GM19468 (cell line): ENCODE data around the gene NLRX1.
A peak's percentile ranks its signal among the peaks of the same experiment; 100 is the strongest.
"Not testable (repeated sequence)": the region's sequence is repeated elsewhere in the genome, so short reads cannot be mapped to it uniquely, and the experiment has no call there.

Experiments
- ATAC-seq: cut with Tn5 transposase; IDR thresholded peaks from one replicate; pipeline ENCODE4 v1.9.1; 2021; ENCODE audit warnings: mild to moderate bottlenecking, moderate library complexity, moderate number of reproducible peaks; ENCODE audit not compliant: unreplicated experiment; ENCODE audit errors: extremely low read depth

Gene NLRX1, protein sequence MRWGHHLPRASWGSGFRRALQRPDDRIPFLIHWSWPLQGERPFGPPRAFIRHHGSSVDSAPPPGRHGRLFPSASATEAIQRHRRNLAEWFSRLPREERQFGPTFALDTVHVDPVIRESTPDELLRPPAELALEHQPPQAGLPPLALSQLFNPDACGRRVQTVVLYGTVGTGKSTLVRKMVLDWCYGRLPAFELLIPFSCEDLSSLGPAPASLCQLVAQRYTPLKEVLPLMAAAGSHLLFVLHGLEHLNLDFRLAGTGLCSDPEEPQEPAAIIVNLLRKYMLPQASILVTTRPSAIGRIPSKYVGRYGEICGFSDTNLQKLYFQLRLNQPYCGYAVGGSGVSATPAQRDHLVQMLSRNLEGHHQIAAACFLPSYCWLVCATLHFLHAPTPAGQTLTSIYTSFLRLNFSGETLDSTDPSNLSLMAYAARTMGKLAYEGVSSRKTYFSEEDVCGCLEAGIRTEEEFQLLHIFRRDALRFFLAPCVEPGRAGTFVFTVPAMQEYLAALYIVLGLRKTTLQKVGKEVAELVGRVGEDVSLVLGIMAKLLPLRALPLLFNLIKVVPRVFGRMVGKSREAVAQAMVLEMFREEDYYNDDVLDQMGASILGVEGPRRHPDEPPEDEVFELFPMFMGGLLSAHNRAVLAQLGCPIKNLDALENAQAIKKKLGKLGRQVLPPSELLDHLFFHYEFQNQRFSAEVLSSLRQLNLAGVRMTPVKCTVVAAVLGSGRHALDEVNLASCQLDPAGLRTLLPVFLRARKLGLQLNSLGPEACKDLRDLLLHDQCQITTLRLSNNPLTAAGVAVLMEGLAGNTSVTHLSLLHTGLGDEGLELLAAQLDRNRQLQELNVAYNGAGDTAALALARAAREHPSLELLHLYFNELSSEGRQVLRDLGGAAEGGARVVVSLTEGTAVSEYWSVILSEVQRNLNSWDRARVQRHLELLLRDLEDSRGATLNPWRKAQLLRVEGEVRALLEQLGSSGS

DNA sequence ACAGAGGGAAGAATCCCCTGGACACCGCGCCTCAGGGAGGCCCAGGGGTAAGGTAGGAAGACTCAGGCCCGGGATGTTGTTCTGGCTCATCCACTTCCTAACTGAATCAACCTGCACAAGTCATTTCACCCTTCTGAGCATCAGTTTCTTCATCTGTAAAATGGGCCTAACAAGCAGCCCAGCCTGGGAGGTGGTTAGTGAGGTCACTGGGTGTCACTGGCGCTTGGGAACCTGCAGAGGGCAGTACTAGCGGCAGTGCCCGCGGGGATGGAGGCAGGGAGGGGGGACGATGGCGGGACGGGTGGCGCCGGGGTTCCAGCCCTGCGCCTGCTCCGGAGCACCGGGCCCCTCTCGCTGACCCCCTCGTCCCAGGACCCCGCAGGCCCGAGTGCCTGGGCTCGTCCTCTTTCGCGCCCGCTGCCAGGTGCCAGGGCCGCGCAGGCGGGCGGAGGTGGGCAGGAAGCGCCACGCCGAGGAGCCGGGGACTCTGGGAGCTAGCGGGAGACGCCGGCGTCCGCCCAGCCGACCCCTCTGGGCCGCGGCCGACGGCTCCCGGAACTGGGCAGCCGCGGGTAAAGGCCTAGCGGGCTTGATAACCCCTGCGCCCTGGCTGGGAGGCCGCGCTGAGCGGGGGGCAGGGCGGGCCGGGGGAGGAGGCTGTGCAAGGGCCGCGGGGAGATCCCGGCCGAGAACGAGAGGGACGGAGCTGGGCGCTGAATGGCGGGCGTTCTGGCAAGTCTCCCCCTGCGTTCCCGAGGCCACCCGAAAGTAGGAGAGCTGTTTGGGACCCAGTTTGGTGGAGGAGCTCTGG, at the start of gene NLRX1:
Gene NLRX1, plus strand, starts transcription at position 255 of the 811 bp plus-strand sequence. CDS start 2,679 bp downstream, outside the sequence.
- peak; percentile 73 for ATAC-seq

DNA sequence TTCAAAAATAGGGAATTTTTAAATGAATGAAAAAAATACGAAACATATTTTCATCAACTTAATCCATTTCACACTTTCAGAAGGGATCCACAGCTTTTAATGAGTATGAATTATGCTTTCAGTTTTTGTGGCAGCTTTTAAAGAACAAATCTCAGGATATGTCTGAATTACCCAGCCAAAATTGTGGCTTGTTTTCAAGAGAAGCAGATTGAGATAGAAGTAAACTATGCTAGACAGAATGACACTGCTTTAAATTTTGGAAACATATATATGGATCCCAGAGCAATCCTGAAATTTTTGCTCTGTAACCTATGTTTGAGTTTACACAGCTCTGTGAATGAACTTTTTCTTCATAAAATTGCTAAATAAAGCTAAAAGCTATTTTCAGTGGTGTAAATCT, 49.6 kb upstream of the NLRX1 start:
- no peak for ATAC-seq

DNA sequence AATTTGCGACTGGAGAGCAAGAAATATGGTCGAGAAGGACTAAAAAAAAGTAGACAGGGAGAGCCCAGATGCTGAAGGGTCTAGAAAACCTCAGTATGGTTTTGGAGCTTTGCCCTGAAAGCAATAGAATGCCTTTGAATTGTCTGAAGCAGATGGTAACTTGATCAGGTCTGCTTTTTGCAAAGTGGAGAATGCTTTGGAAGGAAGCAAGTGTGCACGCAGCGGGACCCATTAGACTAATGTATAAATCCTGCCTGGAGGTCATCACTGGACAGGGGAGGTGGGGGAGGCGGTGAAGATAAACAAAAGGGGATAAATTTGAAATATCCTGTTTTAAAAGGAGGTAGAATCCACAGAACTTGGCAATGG, 47.9 kb upstream of the NLRX1 start:
- no peak for ATAC-seq

DNA sequence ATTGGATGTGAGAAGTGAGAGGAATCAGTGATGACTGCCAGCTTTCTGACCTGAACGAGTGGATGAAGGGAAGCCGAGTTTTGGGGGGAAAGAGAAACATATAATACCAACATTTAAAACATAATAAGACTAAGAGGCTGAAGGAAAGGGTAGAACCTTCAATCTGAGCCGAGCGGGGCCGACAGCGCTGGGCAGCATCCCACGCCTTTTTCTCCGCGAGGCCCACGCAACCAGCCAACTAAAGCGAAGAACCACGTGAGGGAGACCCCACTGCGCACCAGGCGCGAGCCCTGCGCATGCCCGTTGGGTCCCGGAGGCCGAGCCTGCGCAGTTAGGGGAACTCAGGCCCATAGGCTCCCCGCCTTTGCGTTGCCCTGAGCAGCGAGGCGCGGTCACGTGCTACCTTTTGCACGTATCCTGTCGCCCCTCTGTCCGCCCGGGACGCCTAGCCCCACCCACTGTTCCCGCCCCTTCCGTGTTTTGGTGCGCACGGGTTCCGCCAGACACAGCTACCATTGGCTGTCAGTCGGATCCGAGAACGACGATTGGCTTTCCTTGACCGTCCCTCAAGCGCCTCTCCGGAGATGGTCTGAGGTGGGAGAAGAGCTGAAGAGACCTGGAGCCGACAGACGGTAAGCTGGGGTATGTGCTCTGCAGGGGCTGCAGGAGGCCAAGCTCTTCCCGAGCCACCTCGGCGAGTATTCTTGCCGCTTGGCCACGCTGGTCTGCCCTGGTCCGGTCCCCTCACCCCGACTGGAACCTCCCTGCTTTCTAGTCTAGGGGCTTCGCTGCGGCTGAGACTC, 47.3 kb upstream of the NLRX1 start, which contains the start of gene HINFP:
Gene HINFP, plus strand, starts transcription at position 573 of the 803 bp plus-strand sequence. CDS start 5,365 bp downstream, outside the sequence.
- ATAC-seq, result peak; percentile 93

GRCh38 chr11:119121811-119122124, 46.8 kb upstream of the NLRX1 start:
- no peak for ATAC-seq

GRCh38 chr11:119125821-119126220, 42.7 kb upstream of the NLRX1 start:
- no peak for ATAC-seq

- ATAC-seq, result no peak
Measured at GRCh38 chr11:119126675-119127268, 41.8 kb upstream of the NLRX1 start.

- no peak for ATAC-seq
Measured at GRCh38 chr11:119130662-119131061, 37.9 kb upstream of the NLRX1 start.

- ATAC-seq, result no peak
Measured at GRCh38 chr11:119134389-119134978, 34.0 kb upstream of the NLRX1 start.

GRCh38 chr11:119139276-119139675, 29.2 kb upstream of the NLRX1 start:
- ATAC-seq, result not testable (repeated sequence)

DNA sequence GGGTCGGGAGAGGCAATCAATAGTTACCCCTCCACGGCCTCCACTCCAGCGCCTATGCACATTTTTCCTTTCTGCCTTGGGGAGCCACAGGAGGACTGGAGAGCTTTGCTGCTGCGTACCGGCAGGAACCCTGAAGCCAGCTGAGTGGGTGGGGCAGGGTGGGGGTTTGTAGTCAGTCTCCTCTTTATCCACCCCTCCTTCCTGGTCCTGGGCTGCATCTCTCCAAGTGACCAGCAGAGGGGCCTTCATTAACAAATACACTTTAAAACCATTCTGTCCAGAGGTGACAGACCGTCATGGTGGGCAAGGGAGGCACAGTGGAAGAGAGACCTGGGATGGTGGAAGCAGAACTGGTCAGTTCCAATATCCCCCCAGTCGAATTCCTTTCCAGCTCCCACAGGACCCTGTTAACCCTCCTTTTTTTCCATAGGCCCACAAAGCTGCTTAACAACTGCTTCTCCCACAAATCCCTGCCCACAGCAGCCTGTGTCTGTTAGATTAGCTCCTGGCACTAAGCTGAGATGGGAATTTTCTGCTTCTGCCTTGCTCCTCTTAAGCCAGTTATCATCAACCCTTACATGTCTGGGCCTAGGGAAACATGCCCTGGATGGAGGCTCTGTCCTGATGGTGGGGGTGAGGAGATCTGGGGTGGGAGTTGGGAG, 23.6 kb upstream of the NLRX1 start:
- no peak for ATAC-seq

GRCh38 chr11:119145551-119145950, 23.0 kb upstream of the NLRX1 start:
- no peak for ATAC-seq

DNA sequence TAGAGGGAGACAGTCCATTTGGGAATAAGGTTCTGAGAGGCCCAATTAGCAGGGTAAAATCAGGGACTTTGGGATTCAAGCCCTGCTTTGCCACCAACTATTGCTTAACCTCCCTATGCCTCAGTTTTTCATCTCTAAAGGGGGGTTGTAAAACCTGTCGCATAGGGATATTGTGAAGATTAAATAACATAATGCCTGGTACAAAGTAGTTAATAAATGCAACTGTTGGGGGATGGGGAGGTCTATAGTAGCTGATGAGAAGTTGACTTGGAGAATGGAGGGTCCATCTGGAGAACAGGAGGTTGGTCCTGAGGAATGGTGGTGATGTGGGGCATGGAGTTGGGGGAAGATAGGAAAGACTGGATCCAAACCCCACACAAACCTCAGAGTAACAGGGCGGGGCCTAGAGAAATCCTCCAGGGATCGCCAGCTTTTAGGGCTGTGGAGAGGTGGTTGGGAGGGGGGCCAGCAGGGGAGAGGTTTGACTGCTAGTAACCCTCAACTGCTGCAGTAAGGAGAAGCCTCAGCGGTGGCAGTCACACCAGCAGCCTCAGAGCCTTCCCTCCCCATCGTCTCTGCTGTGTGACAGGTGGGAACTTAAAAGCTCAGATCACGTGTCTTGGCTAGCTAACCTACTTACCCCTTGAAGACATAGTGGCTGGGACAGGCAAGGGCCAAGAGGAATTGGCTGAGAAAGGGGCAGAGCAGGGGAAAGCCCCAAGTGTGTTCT, 20.8 kb upstream of the NLRX1 start:
- no peak for ATAC-seq

DNA sequence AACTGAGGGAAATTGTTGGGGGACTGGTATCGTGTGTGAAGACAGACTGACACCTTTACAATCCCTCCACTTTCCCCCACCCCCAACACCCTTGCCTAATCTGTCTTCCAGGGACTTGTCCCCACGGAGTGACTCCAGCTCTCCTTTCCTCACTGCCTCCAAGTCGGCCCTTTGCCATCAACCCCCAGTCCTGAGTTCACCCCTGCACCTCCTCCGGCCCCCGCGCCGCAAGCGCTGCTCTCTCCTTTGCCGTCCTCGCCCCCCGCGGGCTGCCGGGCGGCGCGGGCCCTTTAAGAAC, 19.9 kb upstream of the NLRX1 start:
- ATAC-seq, result no peak

DNA sequence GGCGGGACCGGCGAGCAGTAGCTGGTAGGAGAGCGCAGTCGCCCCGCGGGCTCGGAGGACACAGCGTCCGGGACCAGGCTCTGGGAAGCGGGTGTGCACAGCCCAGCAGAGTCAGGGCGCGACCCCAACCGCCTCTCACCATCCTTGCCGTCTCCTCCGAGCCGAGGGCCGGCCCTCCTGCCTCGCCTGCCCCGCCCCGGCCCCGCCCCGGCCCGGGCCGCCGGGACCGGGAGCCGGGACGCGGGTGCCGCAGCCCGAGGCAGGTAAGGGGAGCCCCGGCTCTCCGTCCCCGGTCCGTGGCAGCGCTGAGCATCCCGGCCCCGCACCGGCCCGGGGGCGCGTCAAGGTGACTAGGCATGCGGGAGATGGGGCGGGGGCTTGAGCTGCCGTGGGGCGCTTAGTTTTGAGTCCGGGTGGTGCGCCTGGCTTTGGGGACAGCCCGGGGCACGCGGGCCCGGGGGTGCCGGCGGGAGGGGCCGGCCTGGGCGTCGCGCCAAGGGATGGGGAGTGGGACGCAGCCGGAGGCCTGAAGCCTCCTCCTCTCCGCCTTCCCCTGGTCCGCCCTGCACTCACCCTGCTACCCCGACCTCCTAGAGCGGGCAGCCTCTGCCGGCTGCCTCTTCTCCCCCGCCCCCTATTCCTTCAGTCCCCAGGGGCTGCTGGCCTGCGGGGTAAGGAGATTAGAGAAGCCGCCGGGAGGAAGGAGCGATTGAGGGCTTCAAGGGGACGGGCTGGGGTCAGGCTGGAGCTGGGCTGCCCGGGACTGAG, 19.3 kb upstream of the NLRX1 start, which contains the start of gene ABCG4:
Gene ABCG4, plus strand, starts transcription at position 35 of the 768 bp plus-strand sequence. CDS start 914 bp downstream, outside the sequence.
- no peak for ATAC-seq

DNA sequence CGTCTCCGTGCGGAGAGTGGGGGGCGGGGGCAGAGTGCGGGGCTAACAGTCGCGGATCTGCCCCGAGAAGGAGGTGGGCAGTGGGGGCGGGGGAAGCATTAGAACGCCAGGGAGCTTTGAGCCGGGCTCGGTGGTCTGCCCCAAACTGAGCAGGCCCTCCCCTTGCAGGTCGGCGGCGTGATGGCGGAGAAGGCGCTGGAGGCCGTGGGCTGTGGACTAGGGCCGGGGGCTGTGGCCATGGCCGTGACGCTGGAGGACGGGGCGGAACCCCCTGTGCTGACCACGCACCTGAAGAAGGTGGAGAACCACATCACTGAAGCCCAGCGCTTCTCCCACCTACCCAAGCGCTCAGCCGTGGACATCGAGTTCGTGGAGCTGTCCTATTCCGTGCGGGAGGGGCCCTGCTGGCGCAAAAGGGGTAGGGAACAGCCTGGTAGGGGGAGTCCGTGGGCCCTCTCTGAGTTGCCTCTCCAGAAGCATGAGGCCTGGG, 18.7 kb upstream of the NLRX1 start:
- no peak for ATAC-seq

GRCh38 chr11:119152043-119152442, 16.5 kb upstream of the NLRX1 start:
- no peak for ATAC-seq
